Activated CD4-positive, alpha-beta T cell treated with anti-CD3 and anti-CD28 coated beads, Interleukin-2, amount 10 ng/mL, durations not matched to agents 24 days and 14 days (primary cell): ENCODE measurements around the gene KRR1. TPM values are rescaled to one million over a fixed set of nuclear protein-coding genes. Genes with fewer than 3 reads are reported as not detected.
A peak's percentile ranks its signal among the peaks of the same experiment; 100 is the strongest.

Experiments
- DNase-seq: peaks from one replicate; pipeline ENCODE4 v3.0.0; 2022
- H3K27ac Mint-ChIP-seq: one replicate; pipeline ENCODE4 v1.8.0; 2022; ENCODE audit warnings: mild to moderate bottlenecking, mixed read lengths
- H3K27me3 Mint-ChIP-seq: one replicate; pipeline ENCODE4 v1.8.0; 2022; ENCODE audit warnings: mixed read lengths
- H3K36me3 Mint-ChIP-seq: one replicate; pipeline ENCODE4 v1.8.0; 2022; ENCODE audit warnings: low read depth, mild to moderate bottlenecking, mixed read lengths
- H3K4me1 Mint-ChIP-seq: one replicate; pipeline ENCODE4 v1.8.0; 2021; ENCODE audit warnings: mixed read lengths
- H3K4me3 Mint-ChIP-seq: one replicate; pipeline ENCODE4 v1.8.0; 2022; ENCODE audit warnings: mild to moderate bottlenecking, moderate library complexity, mixed read lengths
- H3K9me3 Mint-ChIP-seq: one replicate; pipeline ENCODE4 v1.8.0; 2021; ENCODE audit warnings: mixed read lengths
- intact Hi-C: fragments of 100-400 bp; cut with micrococcal nuclease; formaldehyde crosslinking; loops from one replicate; pipeline ENCODE4 v1.15.1; 2023
- total RNA-seq: library from RNA; stranded (reverse); gene quantifications from 2 replicates; pipeline ENCODE4 v1.2.3, GENCODE V29; 2022

Gene KRR1
- 134 and 141 TPM in 2 replicates for total RNA-seq

DNA sequence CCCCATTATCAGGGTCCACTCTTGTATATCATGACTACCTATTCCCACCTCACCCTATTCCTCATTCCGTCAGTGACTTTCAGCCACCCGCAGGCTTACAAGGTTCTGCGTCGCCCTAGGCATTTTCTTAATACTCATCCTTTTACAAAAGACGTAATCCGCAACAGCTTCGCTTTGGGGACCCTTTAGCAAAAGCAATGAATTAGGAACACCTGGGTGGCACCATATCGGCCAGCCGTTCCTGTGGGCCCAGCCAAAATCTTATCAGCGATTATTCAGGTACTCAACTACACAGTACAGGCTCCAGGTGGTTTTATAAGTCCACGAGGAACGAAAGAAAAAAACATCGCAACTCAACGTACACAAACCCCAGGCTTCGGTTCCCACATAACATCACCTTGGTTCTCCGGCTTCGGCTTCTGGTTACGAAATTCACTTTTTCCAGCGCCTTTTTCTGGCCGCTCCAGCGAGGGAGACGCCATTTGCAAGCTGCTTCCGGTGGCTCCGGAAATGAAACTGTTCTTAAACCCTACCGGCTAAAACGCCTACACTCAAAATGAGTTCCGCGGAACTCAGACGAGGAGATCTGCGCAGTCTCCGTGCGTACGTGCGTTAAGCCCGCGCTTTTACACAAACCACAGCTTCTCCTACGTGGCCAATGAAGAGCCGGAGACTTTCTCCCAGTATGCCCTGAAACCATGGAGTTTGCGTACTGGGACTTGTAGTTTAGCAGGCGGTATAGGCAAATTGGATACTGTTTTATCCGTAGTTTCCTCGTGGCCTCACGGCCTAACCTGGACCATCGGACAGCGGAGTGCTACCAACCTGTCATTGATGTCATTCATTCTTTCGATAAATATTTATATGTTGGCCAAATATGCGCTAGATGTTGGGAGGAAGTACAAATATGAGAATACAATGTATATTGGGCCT lies at the start of gene KRR1:
KRR1 (minus strand) TSS at position 494 of the 933 bp plus-strand sequence; CDS start at position 482, 12 bp downstream.
- Mint-ChIP-seq H3K36me3 (peaks cover 23% of the 10 kb centered on the region), H3K4me1 (peaks cover 31% of the 10 kb centered on the region), H3K4me3 (peak within 1 kb of the TSS; percentile 98), H3K27me3 (peaks cover 3% of the 10 kb centered on the region), H3K9me3 (peaks cover 8% of the 10 kb centered on the region), H3K27ac (peak within 1 kb of the TSS; percentile 100)
- DNase-seq, result peak; percentile 97
- intact Hi-C loops, result loop anchor here (1.0 to 10.0 kb wide), 10 partner anchors 23 to 1047 kb away; partner anchors contain the start of genes GLIPR1, GLIPR1L2, NAP1L1 and OSBPL8

DNA sequence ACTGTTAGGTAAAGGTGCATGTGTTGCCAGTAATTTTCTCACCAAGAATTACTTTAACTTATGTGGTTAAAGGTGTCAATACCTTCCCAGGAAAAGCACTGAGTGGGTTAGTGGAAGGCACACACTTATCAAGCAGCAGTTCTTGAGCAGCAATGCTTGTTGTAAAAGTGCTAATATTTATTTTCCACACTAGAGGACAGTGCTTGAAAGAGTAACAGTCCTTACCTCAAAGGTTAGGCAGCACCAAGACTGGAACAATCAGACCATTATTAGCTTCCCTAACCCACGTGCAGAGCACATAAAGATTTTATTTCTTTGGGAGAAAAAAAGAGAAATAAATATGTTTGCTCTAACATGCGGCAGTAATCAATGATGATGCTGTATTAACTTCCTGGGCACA lies 48.8 kb upstream of the KRR1 start:
- Mint-ChIP-seq H3K27me3 (peaks cover 30% of the 10 kb centered on the region), H3K4me3 (no peak overlapping the region), H3K4me1 (no peaks in the 10 kb centered on the region), H3K9me3 (no peaks in the 10 kb centered on the region), H3K27ac (no peak overlapping the region), H3K36me3 (no peaks in the 10 kb centered on the region)
- DNase-seq, result no peak
- intact Hi-C loops, result no loop called here

DNA sequence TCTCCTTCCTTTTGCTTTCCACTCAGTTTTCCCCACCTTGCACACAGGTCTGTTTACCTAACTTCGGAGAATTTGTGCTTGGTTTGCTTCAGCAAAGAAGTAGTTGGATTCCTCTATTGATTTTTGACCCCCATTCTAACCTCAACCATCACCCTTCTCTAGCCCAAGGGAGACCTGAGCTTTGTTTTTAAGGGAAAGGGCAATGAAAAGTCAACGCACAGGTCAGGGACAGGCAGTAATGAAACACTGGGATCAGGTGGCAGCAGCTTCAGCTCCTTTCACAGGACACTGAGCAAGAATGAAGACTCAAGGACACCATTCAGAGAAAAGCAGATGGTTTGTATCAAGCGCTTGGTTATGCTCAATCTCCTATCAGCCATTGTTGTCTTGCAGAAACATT lies 46.9 kb upstream of the KRR1 start:
- no peak for DNase-seq
- no peak overlapping the region for H3K27ac Mint-ChIP-seq
- H3K27me3 Mint-ChIP-seq, result peaks cover 36% of the 10 kb centered on the region
- intact Hi-C loops, result no loop called here
- no peaks in the 10 kb centered on the region for H3K4me1 Mint-ChIP-seq
- no peaks in the 10 kb centered on the region for H3K9me3 Mint-ChIP-seq
- no peaks in the 10 kb centered on the region for H3K36me3 Mint-ChIP-seq
- no peak overlapping the region for H3K4me3 Mint-ChIP-seq

DNA sequence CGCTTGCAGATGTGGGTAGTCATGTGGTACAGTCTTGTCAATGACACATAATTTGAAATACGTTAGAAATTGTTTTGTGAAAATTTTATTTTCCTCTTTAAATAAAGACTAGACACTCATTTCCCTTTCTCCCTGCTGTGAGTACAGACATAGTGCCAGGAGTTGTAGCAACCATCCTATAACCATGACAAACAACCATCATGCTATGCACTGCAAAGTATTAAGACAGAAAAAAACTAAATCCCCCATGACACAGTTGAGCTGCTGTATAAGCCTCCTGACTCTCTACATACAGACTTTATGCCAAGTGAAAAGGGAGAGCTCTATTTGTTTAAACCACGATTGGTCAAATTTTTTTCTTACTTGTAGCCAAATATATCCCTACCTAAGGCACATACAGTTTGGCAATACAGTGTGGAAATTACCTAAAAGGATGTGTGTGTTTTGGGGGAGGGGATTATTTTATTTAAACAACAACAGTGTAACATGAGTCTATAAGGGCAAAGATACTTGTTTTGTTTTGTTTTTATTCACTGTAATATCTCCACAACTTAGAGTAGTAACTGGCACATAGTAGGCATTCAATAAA lies 45.0 kb upstream of the KRR1 start:
- intact Hi-C loops, result no loop called here
- DNase-seq, result no peak
- no peak overlapping the region for H3K4me3 Mint-ChIP-seq
- H3K9me3 Mint-ChIP-seq, result no peaks in the 10 kb centered on the region
- H3K36me3 Mint-ChIP-seq, result no peaks in the 10 kb centered on the region
- H3K4me1 Mint-ChIP-seq, result no peaks in the 10 kb centered on the region
- H3K27ac Mint-ChIP-seq, result no peak overlapping the region
- peaks cover 30% of the 10 kb centered on the region for H3K27me3 Mint-ChIP-seq

DNA sequence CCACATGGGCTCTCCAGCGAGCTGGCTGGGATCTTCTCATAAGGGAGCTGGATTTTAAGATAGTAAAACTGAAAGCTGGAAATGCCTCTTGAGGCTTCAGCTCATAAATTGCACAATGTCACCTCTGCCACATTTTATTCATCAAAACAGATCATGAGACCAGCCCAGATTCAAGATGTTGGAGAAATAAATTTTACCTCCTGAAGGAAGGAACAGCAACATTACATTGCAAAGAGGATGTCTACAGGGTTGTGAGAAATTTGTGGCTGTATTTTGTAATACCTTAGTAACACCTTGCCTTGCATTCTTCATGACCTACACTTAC lies 43.1 kb upstream of the KRR1 start:
- H3K27me3 Mint-ChIP-seq, result peaks cover 35% of the 10 kb centered on the region

DNA sequence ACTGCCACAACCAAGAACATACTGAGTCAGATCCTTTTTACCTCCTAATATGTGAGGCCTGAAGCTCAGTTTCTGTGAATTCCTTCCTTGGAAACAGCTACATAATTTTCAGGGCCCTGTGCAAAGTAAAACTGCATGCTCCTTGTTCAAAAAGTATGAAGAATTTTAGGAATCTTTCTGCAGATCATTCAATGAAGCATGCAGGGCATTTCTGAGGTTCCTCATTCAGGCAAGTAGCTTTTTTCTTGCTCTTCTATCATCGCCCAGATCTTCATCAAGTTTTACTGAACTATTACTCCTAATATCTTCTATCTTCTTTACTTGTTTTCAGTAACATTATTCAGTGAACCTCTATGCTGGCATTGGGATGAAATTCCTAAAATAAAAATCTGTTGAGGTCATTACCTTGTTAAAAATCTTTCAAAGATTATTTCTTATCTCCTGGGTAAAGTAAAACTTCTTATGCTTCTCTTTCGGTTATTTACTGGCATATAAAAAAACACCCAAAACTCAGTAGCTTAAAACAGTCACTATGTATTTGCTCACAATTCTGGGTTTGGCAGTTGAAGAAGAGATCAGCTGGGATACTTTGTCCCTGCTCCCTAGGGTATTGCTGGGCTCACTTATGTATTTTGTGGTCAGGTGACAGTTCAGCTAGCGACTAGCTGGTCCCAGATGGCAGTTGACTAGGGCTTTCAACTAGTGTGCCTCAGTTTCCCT lies 42.6 kb upstream of the KRR1 start:
- no peaks in the 10 kb centered on the region for H3K9me3 Mint-ChIP-seq
- no peak overlapping the region for H3K4me3 Mint-ChIP-seq
- no peak overlapping the region for H3K27ac Mint-ChIP-seq
- intact Hi-C loops, result no loop called here
- H3K36me3 Mint-ChIP-seq, result no peaks in the 10 kb centered on the region
- peaks cover 35% of the 10 kb centered on the region for H3K27me3 Mint-ChIP-seq
- no peaks in the 10 kb centered on the region for H3K4me1 Mint-ChIP-seq
- no peak for DNase-seq

More for the DNA sequence above, 43.1 kb upstream of the KRR1 start:
- Mint-ChIP-seq H3K9me3 (no peaks in the 10 kb centered on the region), H3K36me3 (no peaks in the 10 kb centered on the region), H3K27ac (no peak overlapping the region), H3K4me3 (no peak overlapping the region), H3K4me1 (no peaks in the 10 kb centered on the region)
- DNase-seq, result no peak
- intact Hi-C loops, result no loop called here

DNA sequence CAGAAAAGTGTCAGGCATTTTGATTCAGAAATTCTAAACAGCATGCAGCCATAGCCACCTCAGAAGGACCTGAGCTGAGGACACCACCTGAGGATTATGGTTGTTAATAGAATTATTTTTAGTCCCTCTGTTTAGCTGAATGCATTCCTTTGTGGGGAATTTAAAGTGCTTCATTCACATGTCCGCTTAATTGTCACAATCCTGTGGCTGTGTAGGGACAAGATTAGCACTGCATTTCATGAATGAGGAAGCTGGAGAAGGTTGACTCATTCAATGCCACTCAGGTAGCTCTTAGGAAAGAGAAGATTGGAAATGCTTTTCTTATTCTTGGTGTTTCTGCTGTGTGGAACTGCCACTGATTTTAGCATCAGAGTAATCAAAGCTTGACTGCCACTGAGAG lies 42.0 kb upstream of the KRR1 start:
- intact Hi-C loops, result no loop called here
- Mint-ChIP-seq H3K9me3 (no peaks in the 10 kb centered on the region), H3K36me3 (no peaks in the 10 kb centered on the region), H3K27me3 (peaks cover 36% of the 10 kb centered on the region), H3K4me1 (no peaks in the 10 kb centered on the region), H3K4me3 (no peak overlapping the region), H3K27ac (no peak overlapping the region)
- DNase-seq, result no peak

DNA sequence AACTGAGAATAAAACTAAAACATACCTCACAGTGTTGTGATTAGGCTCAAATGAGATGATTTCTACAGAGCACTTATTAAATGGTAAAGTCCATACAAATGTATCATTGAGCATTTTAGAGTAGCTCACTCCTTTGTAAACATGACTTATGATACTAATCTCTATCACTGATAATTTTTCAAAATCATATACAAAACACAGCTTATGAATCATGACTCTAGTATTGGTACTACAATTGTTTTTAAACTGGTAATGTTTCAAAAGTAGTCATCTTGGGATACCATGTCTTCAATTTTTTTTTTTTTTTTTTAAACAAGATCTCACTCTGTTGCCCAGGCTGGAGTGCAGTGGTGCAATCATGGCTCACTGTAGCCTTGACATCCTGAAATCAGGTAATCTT lies 40.1 kb upstream of the KRR1 start:
- peaks cover 36% of the 10 kb centered on the region for H3K27me3 Mint-ChIP-seq
- H3K36me3 Mint-ChIP-seq, result no peaks in the 10 kb centered on the region
- H3K4me1 Mint-ChIP-seq, result no peaks in the 10 kb centered on the region
- DNase-seq, result no peak
- H3K4me3 Mint-ChIP-seq, result no peak overlapping the region
- intact Hi-C loops, result no loop called here
- H3K9me3 Mint-ChIP-seq, result no peaks in the 10 kb centered on the region
- no peak overlapping the region for H3K27ac Mint-ChIP-seq

DNA sequence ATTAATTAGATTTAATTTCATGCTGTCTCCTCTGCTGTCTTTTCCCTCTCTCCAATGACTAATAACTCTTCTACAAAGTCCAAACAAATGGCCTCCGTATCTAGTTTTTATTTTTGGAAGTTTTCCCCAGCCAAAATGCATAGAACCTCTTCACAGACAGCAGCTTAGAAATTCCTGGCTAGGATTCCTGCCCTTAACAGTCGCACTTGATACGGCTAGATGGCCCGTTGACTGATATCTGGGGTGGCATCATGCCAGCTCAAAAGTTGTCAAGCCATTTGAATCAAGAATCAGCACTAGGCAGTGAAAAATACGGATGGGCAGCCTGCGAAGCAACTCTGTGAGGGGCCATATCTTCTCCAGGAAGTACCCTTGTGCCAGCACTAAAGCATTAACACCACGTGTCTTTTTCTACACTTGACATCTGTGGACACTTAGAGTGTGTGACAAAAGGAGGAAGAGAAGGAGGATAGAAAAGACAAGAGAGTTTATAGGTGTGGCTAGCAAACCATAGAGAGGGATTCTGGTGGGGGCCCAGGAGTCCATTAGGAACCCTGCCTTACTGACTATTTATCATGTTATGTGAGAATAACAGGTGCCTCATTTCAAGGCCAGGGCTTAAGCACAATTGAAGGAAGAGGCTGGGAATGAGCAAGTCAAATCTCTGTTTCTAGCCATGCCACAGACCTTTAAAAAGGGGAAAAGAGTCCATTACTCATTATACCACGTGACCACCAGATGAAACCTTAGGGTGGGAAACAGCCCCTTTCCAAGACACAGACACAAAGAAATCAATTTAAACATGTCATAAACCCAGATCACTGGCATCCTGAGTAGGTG lies 39.2 kb upstream of the KRR1 start:
- H3K4me1 Mint-ChIP-seq, result no peaks in the 10 kb centered on the region
- no peak overlapping the region for H3K4me3 Mint-ChIP-seq
- H3K27ac Mint-ChIP-seq, result no peak overlapping the region
- intact Hi-C loops, result no loop called here
- H3K27me3 Mint-ChIP-seq, result peaks cover 39% of the 10 kb centered on the region
- no peaks in the 10 kb centered on the region for H3K36me3 Mint-ChIP-seq
- no peak for DNase-seq
- no peaks in the 10 kb centered on the region for H3K9me3 Mint-ChIP-seq

DNA sequence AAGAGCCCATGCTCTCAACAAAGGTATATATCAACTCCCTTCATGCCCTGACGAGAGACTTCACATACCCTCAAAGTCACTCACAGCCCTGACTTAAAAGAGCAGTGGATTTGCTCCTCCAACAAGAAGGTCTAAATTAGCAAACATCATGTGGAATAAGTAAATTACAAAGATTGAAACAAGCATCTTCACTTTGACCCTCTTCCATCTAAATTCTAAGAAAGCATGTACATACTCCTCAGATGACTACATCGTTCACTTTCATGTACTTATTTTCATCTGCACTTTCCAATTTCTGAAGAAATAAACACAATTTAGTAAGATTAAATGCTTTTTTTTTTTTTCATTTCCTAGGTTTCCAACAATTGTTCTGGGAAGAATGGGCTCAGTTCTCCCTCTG lies 38.6 kb upstream of the KRR1 start:
- H3K4me3 Mint-ChIP-seq, result no peak overlapping the region
- DNase-seq, result no peak
- intact Hi-C loops, result no loop called here
- H3K27ac Mint-ChIP-seq, result no peak overlapping the region
- no peaks in the 10 kb centered on the region for H3K36me3 Mint-ChIP-seq
- H3K27me3 Mint-ChIP-seq, result peaks cover 40% of the 10 kb centered on the region
- H3K4me1 Mint-ChIP-seq, result no peaks in the 10 kb centered on the region
- no peaks in the 10 kb centered on the region for H3K9me3 Mint-ChIP-seq

DNA sequence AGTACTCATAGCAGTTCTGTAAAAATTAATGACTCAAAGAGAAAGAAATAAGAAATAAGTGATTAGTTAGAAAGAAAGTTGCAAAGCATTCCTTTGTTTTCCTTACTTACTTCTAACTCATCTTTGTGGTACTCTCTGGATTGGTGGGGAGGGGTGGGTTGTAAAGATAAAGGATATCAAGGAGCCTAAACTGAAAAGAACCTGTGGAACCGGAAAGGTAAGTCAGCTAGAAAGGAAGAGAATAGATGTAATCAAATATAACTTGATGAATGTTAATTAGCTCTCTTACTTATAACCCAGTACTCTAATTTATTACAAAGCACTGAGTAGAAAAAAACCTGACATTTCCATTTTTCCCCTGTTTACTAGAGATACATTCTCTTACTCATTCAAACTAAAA lies 37.5 kb upstream of the KRR1 start:
- Mint-ChIP-seq H3K9me3 (no peaks in the 10 kb centered on the region), H3K27me3 (peaks cover 39% of the 10 kb centered on the region), H3K4me3 (no peak overlapping the region), H3K4me1 (no peaks in the 10 kb centered on the region), H3K36me3 (no peaks in the 10 kb centered on the region), H3K27ac (no peak overlapping the region)
- DNase-seq, result no peak
- intact Hi-C loops, result no loop called here

DNA sequence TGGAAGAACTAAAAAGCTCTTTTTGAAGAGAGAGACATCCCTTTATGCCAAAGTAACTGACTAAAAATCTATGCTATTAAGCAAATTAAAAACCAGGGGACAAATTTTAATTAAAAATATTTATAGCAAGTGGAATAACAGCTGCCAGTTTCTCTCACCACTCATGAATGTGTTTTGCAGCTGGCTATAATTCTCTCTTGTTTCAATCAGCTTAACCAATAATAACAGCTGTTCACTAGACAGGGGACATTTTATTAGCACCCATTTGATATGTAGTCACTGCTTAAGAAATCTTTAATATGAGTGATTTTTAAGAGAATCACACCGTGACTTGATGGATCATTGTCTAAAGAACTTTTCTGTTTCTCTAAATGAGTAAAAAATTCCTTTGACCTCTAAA lies 34.2 kb upstream of the KRR1 start:
- DNase-seq, result no peak
- Mint-ChIP-seq H3K9me3 (no peaks in the 10 kb centered on the region), H3K4me3 (no peak overlapping the region), H3K27me3 (peaks cover 45% of the 10 kb centered on the region), H3K36me3 (no peaks in the 10 kb centered on the region), H3K4me1 (no peaks in the 10 kb centered on the region), H3K27ac (no peak overlapping the region)
- intact Hi-C loops, result no loop called here

DNA sequence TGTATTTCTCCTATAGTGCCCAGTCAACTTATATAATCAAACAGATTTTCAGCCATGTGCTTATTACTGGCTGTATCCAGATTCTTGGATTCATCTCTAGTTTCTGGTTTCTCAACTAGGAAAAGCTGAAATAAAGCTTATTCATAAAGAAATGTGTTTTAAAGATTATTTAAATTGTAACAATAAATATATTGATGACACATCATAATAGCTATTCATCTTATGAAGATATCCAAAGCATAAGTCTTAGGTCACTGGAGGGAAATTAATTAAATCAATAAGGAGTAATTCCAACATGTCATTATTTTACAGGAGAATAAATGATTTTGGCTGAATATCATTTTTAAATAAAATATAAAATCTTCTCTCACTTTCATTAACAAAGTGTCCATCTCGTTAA lies 32.1 kb upstream of the KRR1 start:
- DNase-seq, result no peak
- H3K27me3 Mint-ChIP-seq, result peaks cover 45% of the 10 kb centered on the region
- no peak overlapping the region for H3K4me3 Mint-ChIP-seq
- no peak overlapping the region for H3K27ac Mint-ChIP-seq
- intact Hi-C loops, result no loop called here
- no peaks in the 10 kb centered on the region for H3K36me3 Mint-ChIP-seq
- H3K4me1 Mint-ChIP-seq, result no peaks in the 10 kb centered on the region
- no peaks in the 10 kb centered on the region for H3K9me3 Mint-ChIP-seq
